GM12892 (cell line): ENCODE measurements around the gene WRAP53.

Experiments
- DNase-seq: peaks from one replicate; pipeline ENCODE4 v3.0.0; 2011; ENCODE audit not compliant: insufficient read length
- FAIRE-seq: peaks from 2 replicates; lab custom pipeline; 2011; peaks lifted over from hg19 to GRCh38; lab: Jason Lieb, UNC
- POLR2A ChIP-seq: IDR thresholded peaks from 2 replicates; pipeline ENCODE4 v1.6.1; 2011; ENCODE audit warnings: low read depth, low read length, control low read depth
- POLR2AphosphoS5 ChIP-seq: IDR thresholded peaks from 2 replicates; pipeline ENCODE4 v1.6.1; 2011; ENCODE audit warnings: low read depth, low read length, control low read depth
- TAF1 ChIP-seq: IDR thresholded peaks from 2 replicates; pipeline ENCODE4 v1.6.1; 2011; ENCODE audit warnings: low read depth, mild to moderate bottlenecking, control low read depth, low read length, borderline replicate concordance

WRAP53 gene

GRCh38 chr17:7729816-7730215, 41.5 kb downstream of the WRAP53 start:
- DNase-seq (no peak), FAIRE-seq (no peak)
- TF ChIP-seq POLR2AphosphoS5, result no peak
- TF ChIP-seq TAF1, result no peak

- TF ChIP-seq TAF1 (no peak), POLR2AphosphoS5 (no peak), POLR2A (no peak)
- DNase-seq (no peak), FAIRE-seq (no peak)
These were observed 44.8 kb downstream of the WRAP53 start for GRCh38 chr17:7732981-7733539.

DNA sequence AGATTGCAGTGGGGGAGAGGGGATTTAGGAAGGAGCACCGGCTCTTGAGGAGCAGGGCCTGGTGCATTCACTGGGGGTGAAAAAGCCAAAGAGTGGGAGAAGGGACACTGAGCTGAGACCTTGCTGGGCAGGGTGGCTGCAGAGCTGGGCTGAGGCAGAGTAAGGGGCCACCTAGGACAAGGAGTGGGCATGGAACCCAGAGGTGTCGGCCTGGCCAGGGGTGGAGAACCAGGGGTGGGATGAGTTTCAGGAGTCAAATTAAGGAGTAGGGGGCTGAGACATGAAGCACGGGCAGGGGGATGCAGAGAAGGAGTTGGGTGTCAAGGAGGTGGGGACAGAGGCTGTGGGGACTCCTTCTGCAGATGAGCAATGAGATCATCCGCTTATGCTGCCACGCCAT, 49.3 kb downstream of the WRAP53 start:
- FAIRE-seq (no peak), DNase-seq (no peak)
- no peak for TF ChIP-seq POLR2AphosphoS5

DNA sequence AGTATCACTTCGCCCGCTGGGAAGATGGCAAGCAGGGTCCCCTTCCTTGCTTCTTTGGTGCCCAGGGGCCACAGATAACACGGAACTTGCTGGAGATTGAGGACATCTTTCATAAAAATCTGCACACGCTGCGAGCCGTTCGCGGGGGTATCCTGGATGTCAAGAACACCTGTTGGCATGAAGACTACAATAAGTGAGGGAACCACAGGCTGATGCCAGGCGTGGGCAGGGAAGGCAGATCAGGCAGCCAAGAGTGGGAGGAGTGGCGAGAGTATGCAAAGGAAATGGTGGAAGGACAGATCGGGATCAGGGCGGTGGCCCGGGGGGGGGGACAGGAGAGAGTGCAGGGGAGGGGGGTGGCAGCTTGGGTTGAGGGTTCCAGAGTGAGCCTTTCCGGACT, 51.5 kb downstream of the WRAP53 start:
- no peak for FAIRE-seq
- DNase-seq, result no peak
- no peak for TF ChIP-seq POLR2AphosphoS5
- TF ChIP-seq POLR2A, result no peak
- no peak for TF ChIP-seq TAF1

DNA sequence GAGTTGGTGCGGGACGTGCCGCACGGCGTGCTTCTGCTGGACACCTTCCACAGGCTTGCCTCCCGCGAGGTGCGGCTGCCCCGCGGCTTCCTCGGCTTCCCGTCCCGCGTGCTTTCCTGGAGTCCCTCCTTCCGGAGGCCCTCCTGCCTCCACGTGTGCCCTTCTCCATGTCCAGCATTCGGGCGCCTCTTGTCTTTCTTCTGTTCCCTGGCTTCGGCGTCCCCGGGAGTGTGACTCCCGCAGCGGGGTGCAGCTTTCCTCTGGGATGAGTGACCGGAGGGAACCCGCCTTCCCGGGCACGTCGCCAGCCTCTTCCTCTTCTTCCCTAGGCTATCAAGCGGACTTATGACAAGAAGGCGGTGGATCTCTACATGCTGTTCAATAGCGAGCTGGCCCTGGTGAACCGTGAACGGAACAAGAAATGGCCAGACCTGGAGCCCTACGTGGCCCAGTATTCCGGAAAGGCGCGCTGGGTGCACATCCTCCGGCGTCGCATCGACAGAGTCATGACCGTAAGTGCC, 52.3 kb downstream of the WRAP53 start:
- no peak for FAIRE-seq
- TF ChIP-seq TAF1 (no peak), POLR2AphosphoS5 (no peak), POLR2A (no peak)
- no peak for DNase-seq

- no peak for FAIRE-seq
- TF ChIP-seq POLR2A (no peak), POLR2AphosphoS5 (no peak), TAF1 (no peak)
- no peak for DNase-seq
These were observed 54.5 kb downstream of the WRAP53 start for GRCh38 chr17:7742729-7743128.

DNA sequence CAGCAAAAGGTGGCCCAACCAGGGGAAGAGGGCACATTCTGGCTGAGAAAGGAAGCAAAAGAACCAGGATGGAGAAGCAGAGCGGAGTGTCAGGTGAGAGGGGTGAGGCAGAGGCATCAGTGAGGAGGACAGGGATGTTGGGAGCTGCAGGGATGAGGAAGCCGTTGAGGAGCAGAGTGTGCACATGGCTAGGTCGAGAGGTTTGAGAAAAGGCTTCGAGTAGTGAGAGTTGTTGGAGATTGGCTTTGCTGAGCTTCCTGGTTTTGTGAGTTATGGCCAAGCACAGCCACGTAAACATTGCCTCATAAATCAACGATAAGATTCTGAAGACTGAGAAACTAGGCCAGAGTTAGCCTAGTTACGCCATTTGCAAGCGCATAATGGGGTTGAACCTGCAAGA, 56.1 kb downstream of the WRAP53 start:
- no peak for TF ChIP-seq TAF1
- TF ChIP-seq POLR2AphosphoS5, result no peak
- DNase-seq (no peak), FAIRE-seq (no peak)

DNA sequence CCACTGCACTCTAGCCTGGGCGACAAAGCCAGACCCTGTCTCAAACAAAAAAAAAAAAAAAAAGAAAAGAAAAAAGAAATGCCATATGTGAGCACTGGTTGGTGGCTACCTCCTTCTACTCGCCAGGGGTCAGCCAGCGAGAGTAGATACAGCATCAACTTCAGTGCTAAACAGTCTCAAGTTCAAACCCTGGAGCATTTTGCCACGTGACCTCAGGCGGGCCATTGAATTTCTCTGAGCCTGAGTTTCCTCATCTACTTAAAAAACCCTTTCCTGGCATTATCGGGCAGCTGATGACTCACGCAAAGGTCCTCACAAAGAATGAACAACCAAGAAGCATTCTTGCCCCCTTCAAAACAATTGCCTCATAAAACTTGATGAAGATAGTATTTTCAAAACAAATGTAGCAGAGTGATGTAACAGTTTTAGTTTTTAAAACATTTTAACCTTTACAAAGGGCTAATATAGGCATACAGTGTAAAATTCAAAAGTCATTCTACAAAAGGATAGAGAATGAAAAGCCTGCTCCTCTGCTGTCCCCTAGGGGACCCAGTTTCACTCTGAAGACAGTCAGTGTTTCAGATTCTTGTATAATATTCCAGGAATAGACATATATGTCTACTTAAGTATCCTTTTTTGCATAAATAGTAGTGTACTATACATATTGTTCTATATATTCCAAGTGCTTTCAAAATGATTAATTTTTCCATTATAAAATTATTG, 57.6 kb downstream of the WRAP53 start:
- FAIRE-seq, result no peak
- no peak for DNase-seq
- TF ChIP-seq POLR2A, result no peak
- no peak for TF ChIP-seq TAF1
- TF ChIP-seq POLR2AphosphoS5, result no peak

GRCh38 chr17:7747635-7748071, 59.4 kb downstream of the WRAP53 start:
- no peak for DNase-seq
- TF ChIP-seq POLR2AphosphoS5 (no peak), TAF1 (no peak), POLR2A (no peak)
- no peak for FAIRE-seq

DNA sequence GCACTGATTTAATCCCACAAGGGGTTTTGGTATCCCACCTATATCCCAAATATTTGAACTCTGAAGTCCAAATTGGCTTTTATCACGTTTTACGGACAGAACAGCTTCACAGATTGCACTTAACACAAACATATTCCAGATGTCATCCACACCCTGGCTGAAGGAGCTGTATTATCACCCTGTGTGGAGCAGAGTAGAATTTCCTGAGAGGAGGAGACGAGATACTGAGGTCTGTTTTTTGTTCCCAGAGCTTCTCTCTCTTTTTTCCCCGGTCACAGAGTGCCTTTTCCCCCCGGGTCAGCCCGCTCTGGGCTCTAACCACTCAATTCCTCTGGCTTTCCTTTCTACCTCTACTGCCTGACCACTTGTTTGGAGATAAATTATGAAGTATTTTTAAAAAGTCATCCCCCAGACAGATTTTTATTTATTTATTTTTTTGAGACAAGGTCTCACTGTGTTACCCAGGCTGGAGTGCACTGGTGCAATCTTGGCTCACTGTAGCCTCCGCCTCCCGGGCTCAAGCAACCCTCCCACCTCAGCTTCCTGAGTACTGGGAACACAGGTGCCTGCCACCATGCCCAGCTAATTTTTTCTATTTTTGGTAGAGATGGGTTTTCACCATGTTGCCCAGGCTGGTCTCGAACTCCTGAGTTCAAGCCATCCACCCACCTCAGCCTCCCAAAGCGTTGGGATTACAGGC, 59.9 kb downstream of the WRAP53 start:
- TF ChIP-seq TAF1, result no peak
- TF ChIP-seq POLR2AphosphoS5, result no peak
- TF ChIP-seq POLR2A, result no peak
- FAIRE-seq (no peak), DNase-seq (no peak)

DNA sequence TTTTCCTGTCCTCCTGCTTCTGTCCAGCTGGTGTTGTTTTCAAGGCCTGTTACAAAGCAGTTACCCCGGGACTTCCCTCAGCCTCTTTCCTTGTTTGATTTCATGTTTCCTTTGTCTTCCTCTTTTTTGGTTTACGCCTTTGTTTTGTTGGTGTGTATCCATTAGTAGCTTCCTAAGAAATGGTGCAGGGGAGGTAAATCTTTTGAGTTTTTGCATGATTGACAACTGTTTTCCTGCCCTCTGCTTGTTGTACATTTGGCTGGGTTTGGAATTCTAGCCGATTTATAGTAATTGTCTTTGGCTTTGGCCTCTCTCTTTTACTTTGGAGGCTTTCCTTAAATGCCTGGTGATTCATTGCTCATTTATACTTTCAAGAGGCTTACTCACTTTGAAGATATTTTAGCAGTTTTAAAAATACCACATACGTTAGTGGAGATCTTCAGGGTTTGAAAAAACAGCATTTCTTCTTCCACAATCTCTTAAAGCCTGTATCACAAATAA, 62.1 kb downstream of the WRAP53 start:
- FAIRE-seq, result no peak
- TF ChIP-seq POLR2A (no peak), POLR2AphosphoS5 (no peak), TAF1 (no peak)
- no peak for DNase-seq
